Fibroblast of the aortic adventitia (primary cell): ENCODE measurements around the gene RXRA. TPM values are rescaled to one million over a fixed set of nuclear protein-coding genes. Genes with fewer than 3 reads are reported as not detected.
A peak's percentile ranks its signal among the peaks of the same experiment; 100 is the strongest.

Experiments
- DNase-seq: peaks from one replicate; pipeline ENCODE4 v3.0.0-alpha.2; 2010; ENCODE audit warnings: low read depth
- H3K4me3 ChIP-seq: 2 replicates; pipeline ENCODE4 v1.5.1; 2011; ENCODE audit warnings: low read depth, mild to moderate bottlenecking, control low read depth, low read length, moderate library complexity
- CTCF ChIP-seq: IDR thresholded peaks from 2 replicates; pipeline ENCODE4 v1.5.1; 2011; ENCODE audit warnings: mild to moderate bottlenecking, low read length, control low read depth, inconsistent platforms; ENCODE audit not compliant: insufficient read depth
- total RNA-seq: library from RNA; depleted of rRNA; stranded (reverse); fragments of >200 nt; gene quantifications from 2 replicates; pipeline ENCODE4 v1.2.3, GENCODE V29; 2012; ENCODE audit warnings: low replicate concordance

The RXRA gene
- total RNA-seq, 1 donor, result 20.9 TPM

DNA sequence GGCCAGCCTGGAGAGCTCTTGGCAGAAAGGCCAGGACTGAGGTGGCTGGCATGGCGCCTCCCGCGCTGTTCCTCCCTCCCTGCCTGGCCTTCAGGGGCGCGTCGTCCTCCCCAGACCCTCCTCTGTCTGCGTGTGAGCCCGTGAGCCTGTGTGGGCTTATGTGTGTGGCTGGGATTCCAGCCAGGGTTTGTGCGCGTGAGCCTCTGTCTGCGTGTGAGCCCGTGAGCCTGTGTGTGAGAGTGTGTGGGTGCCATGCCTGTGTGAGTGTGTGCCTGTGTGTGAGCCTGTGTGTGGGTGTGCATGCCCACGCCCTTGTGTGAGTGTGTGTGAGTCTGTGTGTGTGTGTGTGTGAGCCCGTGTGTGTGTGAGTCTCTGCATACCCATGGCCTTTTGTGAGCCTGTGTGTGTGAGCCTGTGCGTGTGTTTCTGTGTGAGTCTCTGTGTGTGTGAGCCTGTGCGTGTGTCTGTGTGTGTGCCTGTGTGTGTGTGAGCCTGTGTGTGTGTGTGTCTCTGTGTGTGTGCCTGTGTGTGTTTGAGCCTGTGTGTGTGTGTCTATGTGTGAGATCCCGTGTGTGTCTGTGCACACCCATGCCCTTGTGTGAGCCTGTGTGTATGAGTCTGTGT is 13.0 kb downstream of the RXRA start:
- no peak overlapping the region for H3K4me3 ChIP-seq
- peak; percentile 64 for DNase-seq
- no peak for TF ChIP-seq CTCF

- no peak overlapping the region for H3K4me3 ChIP-seq
- no peak for TF ChIP-seq CTCF
- DNase-seq, result no peak
These were observed 14.4 kb downstream of the RXRA start for GRCh38 chr9:134340475-134341160.

DNA sequence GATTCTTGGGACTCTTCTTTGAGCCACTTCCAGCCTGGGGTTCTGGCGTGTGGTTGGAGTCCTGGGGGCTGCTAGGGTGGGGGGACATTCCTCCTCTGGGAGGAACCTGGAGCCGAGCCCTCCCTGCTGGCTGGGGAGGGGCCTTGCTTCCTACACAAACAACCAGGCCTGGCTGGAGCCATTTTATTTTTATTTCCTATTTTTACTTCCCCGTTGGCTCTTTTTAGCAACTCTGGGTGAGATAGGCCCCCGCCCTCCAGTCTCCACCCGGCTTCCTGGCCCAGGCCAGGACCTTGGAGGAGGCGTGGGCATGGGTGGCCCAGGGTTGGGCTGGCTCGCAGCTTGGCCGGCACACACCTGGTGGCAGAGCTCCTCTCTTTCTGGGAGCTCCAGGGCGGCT is 15.1 kb downstream of the RXRA start:
- TF ChIP-seq CTCF, result no peak
- no peak for DNase-seq
- no peak overlapping the region for H3K4me3 ChIP-seq

DNA sequence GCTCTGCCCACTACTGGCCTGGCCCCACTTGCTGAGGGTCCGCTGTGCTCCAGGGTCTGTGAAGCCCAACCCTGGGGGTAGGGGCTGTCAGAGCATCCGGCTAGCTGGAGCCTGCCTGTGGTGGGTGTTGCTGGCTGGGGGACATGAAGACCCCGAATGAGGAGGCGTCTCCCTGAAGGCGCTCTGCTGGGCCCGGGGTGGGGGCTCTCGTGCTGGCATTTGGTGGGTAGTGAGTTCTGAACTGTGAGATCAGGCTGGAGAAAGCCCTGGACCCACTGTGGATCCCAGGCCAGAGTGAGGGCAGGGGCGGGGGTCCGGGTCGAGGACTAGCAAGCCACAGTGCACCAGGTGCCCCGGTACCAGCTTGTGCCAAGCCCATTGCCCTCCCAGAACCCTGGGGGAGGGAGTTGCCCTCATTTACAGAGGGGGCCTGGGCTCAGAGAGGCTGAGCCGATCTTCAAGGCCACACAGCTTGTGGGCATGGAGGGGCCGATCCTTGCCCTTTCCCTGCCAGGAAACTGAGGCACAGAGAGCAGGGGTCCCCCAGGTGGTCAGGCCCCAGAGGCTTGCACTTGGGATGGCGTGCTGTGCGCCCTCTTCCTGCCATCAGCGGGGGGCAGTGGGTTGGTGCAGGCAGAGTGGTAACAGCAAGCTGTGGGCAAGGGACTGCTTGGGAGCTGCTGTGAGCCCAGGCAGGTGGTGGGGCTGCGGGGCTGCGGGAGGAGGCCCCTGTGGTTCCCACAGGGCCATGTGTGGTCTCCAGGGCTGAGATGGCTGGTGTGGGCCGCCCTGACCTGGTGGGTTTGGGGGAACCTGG is 15.9 kb downstream of the RXRA start:
- H3K4me3 ChIP-seq, result no peak overlapping the region
- no peak for DNase-seq
- no peak for TF ChIP-seq CTCF

DNA sequence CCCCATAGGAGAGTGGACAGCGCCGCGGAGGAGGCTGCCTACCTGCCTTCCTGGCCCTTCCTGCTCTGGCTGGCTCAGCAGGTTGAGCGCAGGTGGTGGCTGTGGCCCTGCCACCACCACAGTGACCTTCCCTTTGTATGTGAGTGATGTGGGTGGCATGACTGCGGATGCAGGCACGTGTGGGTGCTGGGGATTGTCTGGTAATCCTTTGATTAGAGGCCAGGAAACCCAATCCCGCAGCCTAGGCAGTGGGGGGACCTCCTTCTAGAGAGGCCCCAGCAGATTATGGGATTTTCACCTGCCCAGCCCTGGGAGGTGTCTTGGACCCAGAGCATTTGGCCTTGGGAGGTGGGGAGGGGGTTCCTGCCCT is 16.5 kb downstream of the RXRA start:
- no peak for DNase-seq
- no peak overlapping the region for H3K4me3 ChIP-seq
- TF ChIP-seq CTCF, result no peak

- no peak overlapping the region for H3K4me3 ChIP-seq
- no peak for DNase-seq
- TF ChIP-seq CTCF, result no peak
These were observed 17.4 kb downstream of the RXRA start for GRCh38 chr9:134343637-134344036.
